Mesenchymal stem cell (in vitro differentiated cells and primary cell): ENCODE results near the gene SATB2.
A peak's percentile ranks its signal among the peaks of the same experiment; 100 is the strongest.

Experiments used
- DNase-seq: peaks from one replicate; pipeline ENCODE4 v3.0.0-alpha.2; 2013
- H2AFZ ChIP-seq: one replicate; pipeline ENCODE4 v1.6.1; 2013; ENCODE audit warnings: low read depth, mild to moderate bottlenecking, control low read depth, inconsistent platforms, low read length, moderate library complexity
- H2AK5ac ChIP-seq: 2 replicates; pipeline ENCODE4 v1.6.1; 2013; ENCODE audit warnings: low read length, moderate library complexity, mild to moderate bottlenecking, inconsistent platforms; ENCODE audit not compliant: severe bottlenecking
- H2BK120ac ChIP-seq: one replicate; pipeline ENCODE4 v1.6.1; 2013; ENCODE audit warnings: low read depth, mild to moderate bottlenecking, inconsistent platforms, low read length, moderate library complexity
- H2BK12ac ChIP-seq, 2 experiments: one replicate each; pipeline ENCODE4 v1.6.1; 2013; ENCODE audit warnings: inconsistent platforms in 2 of 2, low read length in 2 of 2, mild to moderate bottlenecking in 2 of 2, moderate library complexity in 2 of 2, control low read depth in 1 of 2
- H2BK15ac ChIP-seq: one replicate; pipeline ENCODE4 v1.6.1; 2013; ENCODE audit warnings: mild to moderate bottlenecking, low read depth, inconsistent platforms; ENCODE audit not compliant: poor library complexity, severe bottlenecking
- H2BK5ac ChIP-seq: 2 replicates; pipeline ENCODE4 v1.6.1; 2013; ENCODE audit warnings: low read depth, mild to moderate bottlenecking, low read length, control low read depth, inconsistent platforms; ENCODE audit not compliant: poor library complexity, severe bottlenecking
- H3K14ac ChIP-seq, 2 experiments: one replicate each; pipeline ENCODE4 v1.6.1; 2013; ENCODE audit warnings: inconsistent platforms in 2 of 2, low read length in 2 of 2, control low read depth in 1 of 2, mild to moderate bottlenecking in 1 of 2, moderate library complexity in 1 of 2
- H3K18ac ChIP-seq, 2 experiments: one replicate each; pipeline ENCODE4 v1.6.1; 2013; ENCODE audit warnings: inconsistent platforms in 2 of 2, low read length in 2 of 2, control low read depth in 1 of 2, low read depth in 1 of 2, mild to moderate bottlenecking in 1 of 2
- H3K23ac ChIP-seq, 2 experiments: one replicate each; pipeline ENCODE4 v1.6.1; 2013; ENCODE audit warnings: inconsistent platforms in 2 of 2, low read length in 2 of 2, mild to moderate bottlenecking in 2 of 2, moderate library complexity in 2 of 2, control low read depth in 1 of 2
- H3K27ac ChIP-seq: 2 replicates; pipeline ENCODE4 v1.5.1; 2013; ENCODE audit warnings: mild to moderate bottlenecking, moderate library complexity, low read length, control low read depth, inconsistent platforms; ENCODE audit not compliant: poor library complexity, severe bottlenecking
- H3K27me3 ChIP-seq, 2 experiments: 2 replicates each; pipeline versions ENCODE4 v1.6.1 to v1.7.0; 2013; ENCODE audit warnings: low read length in 2 of 2, mild to moderate bottlenecking in 2 of 2, moderate library complexity in 2 of 2, control low read depth in 1 of 2, inconsistent platforms in 1 of 2; ENCODE audit not compliant: control insufficient read depth in 1 of 2, insufficient read depth in 1 of 2
- H3K36me3 ChIP-seq, 2 experiments: 2 replicates each; pipeline versions ENCODE4 v1.6.1 to v1.7.0; 2013; ENCODE audit warnings: low read length in 2 of 2, control low read depth in 1 of 2, inconsistent platforms in 1 of 2, low read depth in 1 of 2, mild to moderate bottlenecking in 1 of 2; ENCODE audit not compliant: insufficient read depth in 2 of 2, control insufficient read depth in 1 of 2
- H3K4ac ChIP-seq, 2 experiments: one replicate each; pipeline ENCODE4 v1.6.1; 2013; ENCODE audit warnings: inconsistent platforms in 2 of 2, low read length in 2 of 2, mild to moderate bottlenecking in 2 of 2, moderate library complexity in 2 of 2, control low read depth in 1 of 2, low read depth in 1 of 2
- H3K4me1 ChIP-seq: 2 replicates; pipeline ENCODE4 v1.6.1; 2013; ENCODE audit warnings: low read depth, low read length, control low read depth; ENCODE audit not compliant: control insufficient read depth, insufficient read depth
- H3K4me2 ChIP-seq: 2 replicates; pipeline ENCODE4 v1.6.1; 2013; ENCODE audit warnings: low read length, mild to moderate bottlenecking, inconsistent platforms; ENCODE audit not compliant: poor library complexity, severe bottlenecking
- H3K4me3 ChIP-seq, 2 experiments: 2 replicates each; pipeline versions ENCODE4 v1.5.1 to v1.7.0; 2013; ENCODE audit warnings: low read length in 2 of 2, mild to moderate bottlenecking in 2 of 2, control low read depth in 1 of 2, low read depth in 1 of 2; ENCODE audit not compliant: insufficient read depth in 1 of 2
- H3K79me1 ChIP-seq: replicated peaks from 2 replicates; pipeline ENCODE4 v1.6.1; 2013; ENCODE audit warnings: mild to moderate bottlenecking, control low read depth, low read length, inconsistent platforms; ENCODE audit not compliant: poor library complexity, severe bottlenecking
- H3K9ac ChIP-seq: 2 replicates; pipeline ENCODE4 v1.7.0; 2013; ENCODE audit warnings: mild to moderate bottlenecking, low read length, moderate library complexity
- H3K9me3 ChIP-seq: 2 replicates; pipeline ENCODE4 v1.7.0; 2013; ENCODE audit warnings: mild to moderate bottlenecking, low read length; ENCODE audit not compliant: control insufficient read depth
- H4K8ac ChIP-seq: one replicate; pipeline ENCODE4 v1.6.1; 2013; ENCODE audit warnings: inconsistent platforms, mild to moderate bottlenecking, low read length, moderate library complexity
- H4K91ac ChIP-seq: one replicate; pipeline ENCODE4 v1.6.1; 2013; ENCODE audit warnings: mild to moderate bottlenecking, low read length, inconsistent platforms
- WGBS: methylation state at CpG from one replicate; pipeline ENCODE4 v1.1.7; 2013; ENCODE audit warnings: mixed read lengths; 5-methylcytosine and 5-hydroxymethylcytosine counted together

SATB2 gene

GRCh38 chr2:199456383-199457146 is 1.2 kb downstream of the SATB2 start:
- Histone ChIP-seq H4K91ac (no peak overlapping the region), H3K9me3 (no peaks in the 10 kb centered on the region), H3K9ac (peak overlapping the region; percentile 82), H3K36me3 (no peaks in the 10 kb centered on the region), H3K4ac (no peak overlapping the region), H3K18ac (no peak overlapping the region), H3K27ac (no peak overlapping the region), H3K27me3 (peaks cover 0 to 8% of the 10 kb centered on the region in 2 experiments), H3K23ac (peak overlapping the region in 1 of 2 experiments; percentile 63), H2BK15ac (no peak overlapping the region), H3K4me3 (peak overlapping the region; percentile 52 to 87), H2AFZ (no peak overlapping the region), H3K4me2 (peak overlapping the region; percentile 98), H2BK120ac (no peak overlapping the region), H3K4me1 (peaks cover 27% of the 10 kb centered on the region), H2BK12ac (no peak overlapping the region), H3K79me1 (peaks cover 2% of the 10 kb centered on the region), H2BK5ac (no peak overlapping the region), H3K14ac (no peak overlapping the region), H4K8ac (no peak overlapping the region), H2AK5ac (no peak overlapping the region)
- 3% methylated on average over 40 of the region's 44 CpGs for WGBS
- DNase-seq = no peak

- Histone ChIP-seq H3K4me2 (peak overlapping the region; percentile 98), H2BK120ac (no peak overlapping the region), H3K4ac (peak overlapping the region in 1 of 2 experiments; percentile 56), H3K18ac (no peak overlapping the region), H4K8ac (no peak overlapping the region), H3K79me1 (peaks cover 2% of the 10 kb centered on the region), H2BK5ac (no peak overlapping the region), H2AK5ac (no peak overlapping the region), H2BK12ac (no peak overlapping the region), H4K91ac (no peak overlapping the region), H2AFZ (peak overlapping the region; percentile 36), H3K27me3 (peaks cover 0 to 6% of the 10 kb centered on the region in 2 experiments), H3K14ac (no peak overlapping the region), H3K4me1 (peaks cover 27% of the 10 kb centered on the region), H3K9ac (peak overlapping the region; percentile 70), H3K9me3 (no peaks in the 10 kb centered on the region), H3K23ac (peak overlapping the region in 1 of 2 experiments; percentile 77), H3K27ac (no peak overlapping the region), H3K4me3 (peak overlapping the region; percentile 52 to 87), H3K36me3 (peaks cover 0 to 2% of the 10 kb centered on the region in 2 experiments), H2BK15ac (peak overlapping the region; percentile 16)
- WGBS = 1% methylated on average over 49 of the region's 55 CpGs
- no peak for DNase-seq
Measured at GRCh38 chr2:199455545-199456382, 2.0 kb downstream of the SATB2 start.

GRCh38 chr2:199455210-199455544 is 2.6 kb downstream of the SATB2 start:
- 37% methylated on average over 7 of the region's 7 CpGs for whole genome bisulfite sequencing
- Histone ChIP-seq H3K4me3 (peak overlapping the region in 1 of 2 experiments; percentile 87), H2BK12ac (no peak overlapping the region), H3K4me1 (peaks cover 27% of the 10 kb centered on the region), H3K4me2 (peak overlapping the region; percentile 98), H3K23ac (no peak overlapping the region), H3K18ac (no peak overlapping the region), H2BK120ac (no peak overlapping the region), H3K4ac (no peak overlapping the region), H3K14ac (no peak overlapping the region), H2BK5ac (no peak overlapping the region), H4K91ac (no peak overlapping the region), H3K79me1 (peaks cover 2% of the 10 kb centered on the region), H2AFZ (no peak overlapping the region), H2BK15ac (no peak overlapping the region), H3K9ac (peak overlapping the region; percentile 49), H3K27me3 (peaks cover 0 to 2% of the 10 kb centered on the region in 2 experiments), H4K8ac (no peak overlapping the region), H3K36me3 (peaks cover 0 to 4% of the 10 kb centered on the region in 2 experiments), H2AK5ac (no peak overlapping the region), H3K9me3 (no peaks in the 10 kb centered on the region), H3K27ac (no peak overlapping the region)
- no peak for DNase-seq

- no peak for DNase-seq
- peaks cover 0 to 7% of the 10 kb centered on the region in 2 experiments for H3K36me3 ChIP-seq
- H4K91ac ChIP-seq = no peak overlapping the region
- no peak overlapping the region for H2BK15ac ChIP-seq
- no peak overlapping the region for H2AFZ ChIP-seq
- H3K79me1 ChIP-seq = peaks cover 2% of the 10 kb centered on the region
- H3K23ac ChIP-seq = no peak overlapping the region
- no peak overlapping the region for H3K27ac ChIP-seq
- no peak overlapping the region for H3K4me2 ChIP-seq
- H3K14ac ChIP-seq = no peak overlapping the region
- no peak overlapping the region for H3K9ac ChIP-seq
- peaks cover 18% of the 10 kb centered on the region for H3K4me1 ChIP-seq
- H2BK12ac ChIP-seq = no peak overlapping the region
- no peaks in the 10 kb centered on the region for H3K9me3 ChIP-seq
- H4K8ac ChIP-seq = no peak overlapping the region
- H2BK5ac ChIP-seq = no peak overlapping the region
- peak overlapping the region in 1 of 2 experiments; percentile 6 for H3K4me3 ChIP-seq
- H2BK120ac ChIP-seq = no peak overlapping the region
- H2AK5ac ChIP-seq = no peak overlapping the region
- H3K4ac ChIP-seq = no peak overlapping the region
- H3K18ac ChIP-seq = no peak overlapping the region
- no peaks in the 10 kb centered on the region for H3K27me3 ChIP-seq
Measured at GRCh38 chr2:199452991-199453379, 4.8 kb downstream of the SATB2 start.
